ENCODE data around the gene ESR2.

DNA sequence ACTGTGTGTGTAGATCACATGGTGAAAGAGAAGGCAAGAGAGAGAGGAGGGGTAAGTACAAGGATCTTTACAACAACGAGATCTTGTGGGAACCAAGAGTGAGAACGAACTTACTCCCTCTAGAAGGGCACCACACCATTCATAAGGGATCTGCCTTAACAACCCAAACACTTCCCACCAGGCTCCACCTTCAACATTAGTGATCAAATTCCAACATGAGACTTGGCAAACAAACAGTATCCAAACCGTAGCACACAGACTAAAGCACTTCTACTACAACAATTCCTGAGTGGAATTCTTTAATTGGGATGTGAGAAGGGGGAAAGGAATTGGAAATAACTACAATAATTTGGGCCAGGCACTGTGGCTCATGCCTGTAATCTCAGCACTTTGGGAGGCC lies 35.0 kb upstream of the ESR2 start:
- TF ChIP-seq, protein P1, sequence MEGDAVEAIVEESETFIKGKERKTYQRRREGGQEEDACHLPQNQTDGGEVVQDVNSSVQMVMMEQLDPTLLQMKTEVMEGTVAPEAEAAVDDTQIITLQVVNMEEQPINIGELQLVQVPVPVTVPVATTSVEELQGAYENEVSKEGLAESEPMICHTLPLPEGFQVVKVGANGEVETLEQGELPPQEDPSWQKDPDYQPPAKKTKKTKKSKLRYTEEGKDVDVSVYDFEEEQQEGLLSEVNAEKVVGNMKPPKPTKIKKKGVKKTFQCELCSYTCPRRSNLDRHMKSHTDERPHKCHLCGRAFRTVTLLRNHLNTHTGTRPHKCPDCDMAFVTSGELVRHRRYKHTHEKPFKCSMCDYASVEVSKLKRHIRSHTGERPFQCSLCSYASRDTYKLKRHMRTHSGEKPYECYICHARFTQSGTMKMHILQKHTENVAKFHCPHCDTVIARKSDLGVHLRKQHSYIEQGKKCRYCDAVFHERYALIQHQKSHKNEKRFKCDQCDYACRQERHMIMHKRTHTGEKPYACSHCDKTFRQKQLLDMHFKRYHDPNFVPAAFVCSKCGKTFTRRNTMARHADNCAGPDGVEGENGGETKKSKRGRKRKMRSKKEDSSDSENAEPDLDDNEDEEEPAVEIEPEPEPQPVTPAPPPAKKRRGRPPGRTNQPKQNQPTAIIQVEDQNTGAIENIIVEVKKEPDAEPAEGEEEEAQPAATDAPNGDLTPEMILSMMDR (IDR thresholded peaks at IDR 0.05): no peak
- no peak for TF ChIP-seq POLR2A (IDR thresholded peaks at IDR 0.05)
